DMS79 treated with DMSO at 0.1 percent for 48 hours (cell line): ENCODE data around the gene ALDH9A1.

Experiments
- DNase-seq: peaks from one replicate; lab custom pipeline; 2025; lab: John Stamatoyannopoulos, UW

Gene ALDH9A1

DNA sequence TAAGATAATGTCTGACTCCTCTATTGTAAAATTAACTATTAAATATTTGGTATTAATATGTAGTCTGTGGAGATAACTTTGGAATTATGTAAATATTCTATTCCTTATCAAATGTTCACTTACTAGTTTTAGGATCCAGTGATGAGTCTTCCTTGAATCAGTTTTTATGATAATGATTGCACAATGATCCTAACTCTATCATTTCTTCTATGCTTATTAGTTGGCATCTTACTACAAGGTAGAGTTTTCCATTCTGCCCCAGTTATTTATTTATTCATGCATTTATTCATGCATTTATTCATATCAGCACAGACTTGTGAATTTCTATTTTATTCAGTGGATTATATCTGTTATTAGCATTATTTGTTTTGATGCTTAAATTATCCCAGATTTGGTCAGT, 74.7 kb downstream of the ALDH9A1 start:
- no peak for DNase-seq

DNA sequence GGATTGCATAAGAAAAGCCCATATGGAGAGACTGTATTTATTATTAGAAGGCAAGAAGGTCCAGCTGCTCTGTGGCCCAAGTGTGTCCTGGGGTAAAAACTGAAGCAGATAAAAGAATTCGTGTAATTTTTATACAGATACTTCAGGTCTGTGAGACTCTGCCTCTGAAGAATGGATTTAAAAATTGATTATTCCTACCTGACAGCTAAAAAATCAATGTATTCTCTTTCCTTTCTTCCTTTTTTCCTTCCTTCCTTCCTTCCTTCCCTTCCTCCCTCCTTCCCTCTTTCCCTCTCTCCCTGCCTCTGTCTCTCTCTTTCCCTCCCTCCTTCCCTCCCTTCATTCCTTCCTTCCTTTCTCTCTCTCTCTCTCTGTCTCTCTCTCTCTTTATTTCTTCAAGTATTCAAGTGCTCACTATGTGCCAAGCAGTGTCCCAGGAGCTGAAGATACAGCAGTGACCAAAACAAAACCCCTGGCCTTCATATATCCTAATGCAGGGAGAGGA, 78.7 kb downstream of the ALDH9A1 start:
- no peak for DNase-seq

DNA sequence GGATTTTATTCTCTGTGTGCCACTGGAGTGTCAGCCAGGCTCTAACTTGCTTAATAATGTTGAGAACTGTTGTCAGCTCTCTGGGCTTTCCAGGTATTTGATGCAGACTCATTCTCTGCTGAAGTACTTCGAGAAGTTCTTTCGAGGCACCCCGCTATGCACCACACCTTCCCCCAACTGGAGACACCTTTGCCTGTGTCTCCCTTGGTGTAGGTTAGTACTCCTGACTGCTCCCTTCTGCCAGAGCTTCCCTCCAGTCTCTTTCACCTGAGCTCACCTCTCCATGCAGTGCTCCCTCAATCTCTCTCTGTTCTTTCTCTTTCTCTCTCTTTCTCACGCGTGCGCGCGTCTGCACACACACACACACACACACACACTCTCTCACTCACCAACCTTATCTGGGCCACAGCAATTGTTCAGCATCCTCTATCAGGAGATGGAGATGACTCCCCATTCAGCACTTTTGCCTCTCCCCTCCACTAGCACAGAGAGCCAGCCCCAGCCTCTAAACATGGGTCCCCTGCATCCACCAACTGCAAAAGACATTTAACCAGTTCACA, 81.3 kb downstream of the ALDH9A1 start:
- DNase-seq: no peak

DNA sequence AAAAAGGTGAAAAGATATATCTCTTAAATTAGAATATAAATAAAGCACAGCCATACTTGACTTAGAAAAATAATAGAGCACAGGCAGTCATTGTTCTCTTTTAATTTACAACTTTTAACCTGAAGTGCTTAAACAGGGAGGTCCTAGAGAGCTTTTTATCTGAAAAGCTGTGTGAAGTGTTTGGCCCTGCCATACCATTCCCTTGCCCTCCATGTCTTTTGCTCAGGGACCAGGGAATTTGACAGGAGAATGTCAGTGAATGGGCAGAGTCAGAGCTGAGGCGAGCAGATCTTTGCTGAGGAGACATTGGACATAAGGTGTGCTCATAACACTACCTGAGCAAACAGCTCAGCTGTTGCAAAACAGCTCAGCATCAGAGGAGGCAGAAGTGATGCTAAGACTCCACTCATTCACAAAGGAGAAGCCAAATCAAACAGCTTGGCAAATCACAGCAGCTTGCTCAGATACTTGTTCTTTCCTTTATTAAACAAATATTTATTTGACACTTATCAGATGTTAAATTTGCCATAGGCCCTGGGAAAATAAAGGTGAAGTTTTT, 82.2 kb downstream of the ALDH9A1 start:
- DNase-seq: no peak
